ENCODE data around the gene RNF222.
A peak's percentile ranks its signal among the peaks of the same experiment; 100 is the strongest.
"Not testable (repeated sequence)": the region's sequence is repeated elsewhere in the genome, so short reads cannot be mapped to it uniquely, and the experiment has no call there.

RNF222 gene

GRCh38 chr17:8382052-8382879 is 15.4 kb downstream of the RNF222 start:
- H3K9me3 ChIP-seq: no peaks in the 10 kb centered on the region
- no peaks in the 10 kb centered on the region for H3K27me3 ChIP-seq
- H3K4me3 ChIP-seq (ENCODE audit: low read depth, low read length): peak overlapping the region; percentile 89
- H3K4me1 ChIP-seq: no peaks in the 10 kb centered on the region
- peaks cover 48% of the 10 kb centered on the region for H3K36me3 ChIP-seq
- no peak for TF ChIP-seq CTCF (IDR thresholded peaks at IDR 0.05; ENCODE audit: low read depth, low read length)
- DNase-seq: no peak

DNA sequence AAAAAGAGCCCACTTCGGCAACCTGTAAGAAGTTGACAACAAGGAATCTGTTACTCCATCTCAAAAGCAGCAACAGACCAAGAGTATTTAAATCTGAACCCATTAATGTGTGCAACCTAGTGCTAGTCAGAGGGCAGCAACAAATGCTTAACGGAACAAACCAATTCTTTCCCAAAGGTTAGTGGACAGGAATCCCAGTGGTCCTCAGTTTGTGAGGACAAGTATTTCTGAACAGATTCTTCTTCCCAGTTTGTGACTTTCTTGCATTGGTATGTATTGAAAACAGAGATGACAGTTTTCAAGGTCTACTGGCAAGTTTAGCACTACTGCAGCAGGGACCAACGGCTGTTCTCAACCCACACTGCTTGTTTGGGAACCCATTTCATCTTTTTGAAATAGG is 17.6 kb downstream of the RNF222 start:
- H3K9me3 ChIP-seq: no peaks in the 10 kb centered on the region
- peak overlapping the region; percentile 89 for H3K4me3 ChIP-seq (ENCODE audit: low read depth, low read length)
- no peak for DNase-seq
- no peaks in the 10 kb centered on the region for H3K4me1 ChIP-seq
- TF ChIP-seq CTCF (IDR thresholded peaks at IDR 0.05; ENCODE audit: low read depth, low read length): no peak
- no peaks in the 10 kb centered on the region for H3K27me3 ChIP-seq
- H3K36me3 ChIP-seq: peaks cover 54% of the 10 kb centered on the region

- H3K36me3 ChIP-seq: peaks cover 54% of the 10 kb centered on the region
- H3K4me3 ChIP-seq (ENCODE audit: low read depth, low read length); H3K4me1 ChIP-seq; H3K9me3 ChIP-seq; DNase-seq; H3K27me3 ChIP-seq: not testable (repeated sequence)
These were observed 19.5 kb downstream of the RNF222 start for GRCh38 chr17:8378117-8378516.

- H3K4me1 ChIP-seq: no peaks in the 10 kb centered on the region
- TF ChIP-seq CTCF (IDR thresholded peaks at IDR 0.05; ENCODE audit: low read depth, low read length): no peak
- H3K36me3 ChIP-seq: peaks cover 54% of the 10 kb centered on the region
- no peak for DNase-seq
- no peak overlapping the region for H3K4me3 ChIP-seq (ENCODE audit: low read depth, low read length)
- no peaks in the 10 kb centered on the region for H3K9me3 ChIP-seq
- H3K27me3 ChIP-seq: no peaks in the 10 kb centered on the region
These were observed 20.2 kb downstream of the RNF222 start for GRCh38 chr17:8377422-8377821.

GRCh38 chr17:8376271-8377067 is 21.2 kb downstream of the RNF222 start, which contains the start of gene KRABD2:
KRABD2 (minus strand) TSS chr17:8376704.
- TF ChIP-seq CTCF (IDR thresholded peaks at IDR 0.05; ENCODE audit: low read depth, low read length): peak; percentile 47
- no peaks in the 10 kb centered on the region for H3K4me1 ChIP-seq
- DNase-seq: peak; percentile 92
- no peaks in the 10 kb centered on the region for H3K27me3 ChIP-seq
- peaks cover 47% of the 10 kb centered on the region for H3K36me3 ChIP-seq
- peak within 1 kb of the TSS; percentile 62 for H3K4me3 ChIP-seq (ENCODE audit: low read depth, low read length)
- no peaks in the 10 kb centered on the region for H3K9me3 ChIP-seq

DNA sequence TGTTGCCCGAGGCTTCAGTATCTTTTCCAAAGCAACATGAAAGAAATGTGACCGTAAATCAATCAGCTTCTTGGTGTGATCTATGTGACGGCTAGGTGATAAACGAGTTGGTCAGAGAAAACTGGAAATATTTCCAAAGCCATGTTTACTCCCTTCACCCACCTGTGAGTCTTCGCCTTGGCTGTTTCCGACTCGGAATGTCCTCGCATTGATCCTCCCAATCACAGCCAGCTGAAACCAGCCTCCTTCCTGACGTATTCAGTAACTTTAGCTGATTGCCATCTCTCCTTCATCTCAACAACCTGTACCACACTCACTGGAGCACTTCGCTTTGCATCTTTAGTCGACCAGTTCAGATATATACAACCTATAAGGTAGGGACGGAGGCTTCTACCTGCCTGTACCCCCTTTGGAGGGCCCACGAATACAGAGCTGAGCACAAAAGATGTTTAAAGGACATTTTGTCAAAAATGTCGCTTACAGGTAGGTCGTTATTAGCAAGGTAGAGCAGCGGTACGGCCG is 21.8 kb downstream of the RNF222 start:
- H3K4me3 ChIP-seq (ENCODE audit: low read depth, low read length): peak overlapping the region; percentile 62
- no peak for TF ChIP-seq CTCF (IDR thresholded peaks at IDR 0.05; ENCODE audit: low read depth, low read length)
- no peak for DNase-seq
- no peaks in the 10 kb centered on the region for H3K27me3 ChIP-seq
- H3K9me3 ChIP-seq: no peaks in the 10 kb centered on the region
- H3K36me3 ChIP-seq: peaks cover 40% of the 10 kb centered on the region
- no peaks in the 10 kb centered on the region for H3K4me1 ChIP-seq

GRCh38 chr17:8373856-8374255 is 23.8 kb downstream of the RNF222 start:
- H3K4me3 ChIP-seq (ENCODE audit: low read depth, low read length); H3K4me1 ChIP-seq; DNase-seq; H3K27me3 ChIP-seq; H3K9me3 ChIP-seq: not testable (repeated sequence)
- peaks cover 22% of the 10 kb centered on the region for H3K36me3 ChIP-seq
